SU-DHL-6 (cell line): ENCODE measurements around the gene ALOXE3.
A peak's percentile ranks its signal among the peaks of the same experiment; 100 is the strongest.

Source experiments
- H2AFZ ChIP-seq: fragments of 200-600 bp; sonication (generic); 2 replicates; pipeline ENCODE4 v1.6.1; 2014; ENCODE audit warnings: low read depth, mild to moderate bottlenecking, moderate library complexity, mixed read lengths, antibody characterized with exemption, low read length; ENCODE audit not compliant: severe bottlenecking
- H3F3A ChIP-seq: fragments of 200-600 bp; shearing (Covaris generic); 2 replicates; pipeline ENCODE4 v1.6.0; 2016; ENCODE audit warnings: antibody characterized with exemption, mild to moderate bottlenecking; ENCODE audit not compliant: insufficient read depth
- H3K27ac ChIP-seq: fragments of 200-600 bp; sonication (generic); 2 replicates; pipeline ENCODE4 v1.5.1; 2016; ENCODE audit warnings: low read depth, mild to moderate bottlenecking, low read length, moderate library complexity, mixed read lengths
- H3K27me3 ChIP-seq: fragments of 200-600 bp; sonication (generic), shearing (Covaris generic); 2 replicates; pipeline ENCODE4 v1.6.0; 2014; ENCODE audit warnings: mild to moderate bottlenecking, low read length
- H3K36me3 ChIP-seq: fragments of 200-600 bp; sonication (generic); 2 replicates; pipeline ENCODE4 v1.6.1; 2014; ENCODE audit warnings: mild to moderate bottlenecking, low read length, mixed read lengths
- H3K4me2 ChIP-seq: fragments of 300-600, 200-600 bp; shearing (Covaris generic), sonication (generic); 2 replicates; pipeline ENCODE4 v1.6.0; 2014; ENCODE audit warnings: low read length, low read depth, mild to moderate bottlenecking; ENCODE audit not compliant: poor library complexity, severe bottlenecking
- H3K4me3 ChIP-seq: fragments of 200-600 bp; sonication (generic); 2 replicates; pipeline ENCODE4 v1.5.1; 2014; ENCODE audit warnings: antibody characterized with exemption, low read length, mild to moderate bottlenecking, mixed read lengths; ENCODE audit not compliant: insufficient read depth, poor library complexity, severe bottlenecking
- H3K79me2 ChIP-seq: fragments of 200-600 bp; sonication (generic); 2 replicates; pipeline ENCODE4 v1.6.1; 2014; ENCODE audit warnings: mild to moderate bottlenecking, low read length, moderate library complexity; ENCODE audit not compliant: insufficient read depth
- H3K9ac ChIP-seq: fragments of 200-600 bp; sonication (generic); 2 replicates; pipeline ENCODE4 v1.7.0; 2014; ENCODE audit warnings: mild to moderate bottlenecking, low read length
- H3K9me2 ChIP-seq: fragments of 200-600 bp; sonication (generic); replicated peaks from 2 replicates; pipeline ENCODE4 v1.6.1; 2014; ENCODE audit warnings: low read length; ENCODE audit not compliant: insufficient read depth
- H3K9me3 ChIP-seq: fragments of 200-600 bp; sonication (generic); 2 replicates; pipeline ENCODE4 v1.6.1; 2014; ENCODE audit warnings: low read length, mixed read lengths; ENCODE audit not compliant: insufficient read depth
- H4K20me1 ChIP-seq: fragments of 200-600 bp; sonication (generic); 2 replicates; pipeline ENCODE4 v1.6.1; 2014; ENCODE audit warnings: low read depth, mild to moderate bottlenecking, antibody characterized with exemption, low read length, moderate library complexity, mixed read lengths
- CTCF ChIP-seq: fragments of 200-600 bp; sonication (generic); IDR thresholded peaks from one replicate; pipeline ENCODE4 v1.5.1; 2017; ENCODE audit warnings: antibody characterized with exemption, mild to moderate bottlenecking, low read length, moderate library complexity; ENCODE audit not compliant: insufficient read depth, poor library complexity, severe bottlenecking
- EZH2phosphoT487 ChIP-seq: fragments of 200-600 bp; sonication (generic), shearing (Covaris generic); conservative IDR thresholded peaks from 2 replicates; pipeline ENCODE4 v1.6.1; 2018; ENCODE audit warnings: mild to moderate bottlenecking, antibody characterized with exemption, low read length, moderate library complexity, mixed read lengths

The ALOXE3 gene

GRCh38 chr17:8091033-8091687, 27.2 kb downstream of the ALOXE3 start:
- no peaks in the 10 kb centered on the region for H3K79me2 ChIP-seq
- H3K4me3 ChIP-seq, result no peak overlapping the region
- no peak overlapping the region for H3K27ac ChIP-seq
- no peaks in the 10 kb centered on the region for H3K9me2 ChIP-seq
- H2AFZ ChIP-seq, result no peak overlapping the region
- H4K20me1 ChIP-seq, result no peaks in the 10 kb centered on the region
- no peaks in the 10 kb centered on the region for H3K9me3 ChIP-seq
- no peaks in the 10 kb centered on the region for H3F3A ChIP-seq
- H3K9ac ChIP-seq, result no peak overlapping the region
- peak overlapping the region; percentile 29 for H3K4me2 ChIP-seq
- H3K27me3 ChIP-seq, result no peaks in the 10 kb centered on the region
- H3K36me3 ChIP-seq, result no peaks in the 10 kb centered on the region
- TF ChIP-seq EZH2phosphoT487 (no peak), CTCF (no peak)

- Histone ChIP-seq H4K20me1 (no peaks in the 10 kb centered on the region), H3K9me2 (no peaks in the 10 kb centered on the region), H3F3A (no peaks in the 10 kb centered on the region), H2AFZ (no peak overlapping the region), H3K9me3 (no peaks in the 10 kb centered on the region), H3K4me3 (no peak overlapping the region), H3K4me2 (no peak overlapping the region), H3K9ac (no peak overlapping the region), H3K79me2 (no peaks in the 10 kb centered on the region), H3K36me3 (no peaks in the 10 kb centered on the region), H3K27ac (no peak overlapping the region), H3K27me3 (no peaks in the 10 kb centered on the region)
- no peak for TF ChIP-seq CTCF
- TF ChIP-seq EZH2phosphoT487, result no peak
These were observed 28.6 kb downstream of the ALOXE3 start for GRCh38 chr17:8089728-8090127.

- Histone ChIP-seq H3K36me3 (no peaks in the 10 kb centered on the region), H3K9me3 (no peaks in the 10 kb centered on the region), H3K79me2 (no peaks in the 10 kb centered on the region), H3K27me3 (no peaks in the 10 kb centered on the region), H3K9me2 (no peaks in the 10 kb centered on the region), H3K4me2 (no peak overlapping the region), H3K4me3 (no peak overlapping the region), H2AFZ (no peak overlapping the region), H3F3A (no peaks in the 10 kb centered on the region), H3K27ac (no peak overlapping the region), H4K20me1 (no peaks in the 10 kb centered on the region), H3K9ac (no peak overlapping the region)
- TF ChIP-seq CTCF (no peak), EZH2phosphoT487 (no peak)
These were observed 30.4 kb downstream of the ALOXE3 start for GRCh38 chr17:8087952-8088230.
